Caco-2 (cell line): ENCODE results near the gene GJC1. TPM values are rescaled to one million over a fixed set of nuclear protein-coding genes. Genes with fewer than 3 reads are reported as not detected.

ENCODE experiments used
- Bru-seq: library from RNA; stranded (reverse); fragments of 400-500 nt; gene quantifications from one replicate; lab custom pipeline; 2021; lab: Mats Ljungman, UMichigan
- BruChase-seq, 2 experiments: library from RNA; stranded (reverse); fragments of 400-500 nt; gene quantifications; one replicate each; lab custom pipeline; 2021; lab: Mats Ljungman, UMichigan
- BruUV-seq: library from RNA; stranded (reverse); fragments of 400-500 nt; replicated peaks from 2 replicates; lab custom pipeline; 2021; lab: Mats Ljungman, UMichigan
- CTCF ChIA-PET: fragments of 300-600 bp; sonication (Branson Sonifier 250); formaldehyde crosslinking; loops from one replicate; lab custom pipeline; 2022; ENCODE audit warnings: antibody characterized with exemption; lab: Charles Lee
- POLR2A ChIA-PET: fragments of 300-600 bp; sonication (Branson Sonifier 250); formaldehyde crosslinking; loops from one replicate; lab custom pipeline; 2022; ENCODE audit warnings: antibody characterized with exemption; lab: Charles Lee
- DNase-seq, 2 experiments: peaks; one replicate each; pipeline versions ENCODE4 v3.0.0 to v3.0.0-alpha.2; 2020 to 2022
- H3K27me3 ChIP-seq: replicated peaks from 2 replicates; pipeline ENCODE4 v1.6.0; 2011; ENCODE audit warnings: low read length; ENCODE audit not compliant: control insufficient read depth, insufficient read depth
- H3K36me3 ChIP-seq: 2 replicates; pipeline ENCODE4 v1.5.1; 2011; ENCODE audit warnings: low read length; ENCODE audit not compliant: control insufficient read depth, insufficient read depth
- H3K4me1 ChIP-seq: fragments of 250-450 bp; sonication (Bioruptor Pico); 2 replicates; pipeline ENCODE4 v1.5.1; 2020; ENCODE audit warnings: mild to moderate bottlenecking
- H3K4me3 ChIP-seq: 2 replicates; pipeline ENCODE4 v1.5.1; 2011; ENCODE audit warnings: low read depth, mild to moderate bottlenecking, control low read depth, low read length
- H3K9me3 ChIP-seq: fragments of 250-450 bp; sonication (Bioruptor Pico); 2 replicates; pipeline ENCODE4 v1.5.1; 2020; ENCODE audit warnings: mild to moderate bottlenecking, moderate library complexity
- H3K27ac Mint-ChIP-seq: one replicate; pipeline ENCODE4 v1.8.0; 2022; ENCODE audit warnings: mixed read lengths; ENCODE audit not compliant: unreplicated experiment
- H3K27me3 Mint-ChIP-seq: one replicate; pipeline ENCODE4 v1.8.0; 2022; ENCODE audit warnings: mixed read lengths; ENCODE audit not compliant: insufficient read depth, unreplicated experiment
- H3K36me3 Mint-ChIP-seq: one replicate; pipeline ENCODE4 v1.8.0; 2022; ENCODE audit warnings: mild to moderate bottlenecking, mixed read lengths; ENCODE audit not compliant: insufficient read depth, unreplicated experiment
- H3K4me1 Mint-ChIP-seq: one replicate; pipeline ENCODE4 v1.8.0; 2022; ENCODE audit warnings: low read depth, mixed read lengths; ENCODE audit not compliant: unreplicated experiment
- H3K4me3 Mint-ChIP-seq: one replicate; pipeline ENCODE4 v1.8.0; 2022; ENCODE audit warnings: mild to moderate bottlenecking, moderate library complexity, mixed read lengths; ENCODE audit not compliant: unreplicated experiment
- H3K9me3 Mint-ChIP-seq: one replicate; pipeline ENCODE4 v1.8.0; 2022; ENCODE audit warnings: mixed read lengths; ENCODE audit not compliant: unreplicated experiment
- intact Hi-C: fragments of 100-400 bp; cut with micrococcal nuclease; formaldehyde crosslinking; loops from one replicate; pipeline ENCODE4 v1.10.0; 2022; ENCODE audit not compliant: unreplicated experiment
- long read RNA-seq: library from polyadenylated mRNA; stranded (forward); transcript quantifications from one replicate; pipeline ENCODE4 v2.0.0, GENCODE V29; 2022
- total RNA-seq: library from RNA; stranded (reverse); gene quantifications from 2 replicates; pipeline ENCODE4 v1.2.3, GENCODE V29; 2022
- TF ChIP-seq, protein P1 (sequence below), 2 experiments: fragments of 200-600 bp in 1 of 2; IDR thresholded peaks; 1 replicate in 1 of 2; 2 replicates in 1 of 2; pipeline versions ENCODE4 v1.5.1 to v1.8.0; 2011 to 2022; ENCODE audit warnings: antibody characterized with exemption in 1 of 2, control low read depth in 1 of 2, inconsistent platforms in 1 of 2, low read depth in 1 of 2, low read length in 1 of 2, mild to moderate bottlenecking in 1 of 2, moderate library complexity in 1 of 2; ENCODE audit not compliant: insufficient read depth in 1 of 2, severe bottlenecking in 1 of 2, unreplicated experiment in 1 of 2

GJC1 gene
- total RNA-seq (33.5 and 34.6 TPM in 2 replicates), Bru-seq, nascent RNA (percentile 67 among the genes with signal in this experiment), BruChase-seq, experiment 1, labeled RNA remaining after a 2-hour chase (percentile 87 among the genes with signal in this experiment), BruChase-seq, experiment 2, labeled RNA remaining after a 6-hour chase (percentile 77 among the genes with signal in this experiment)
- long read RNA-seq, full-length matches to known transcripts: 8 of 17 reads
- long read RNA-seq, partial matches to known transcripts: 3 of 17 reads
- long read RNA-seq, other reads (novel, unspliced or antisense): 6 of 17 reads

DNA sequence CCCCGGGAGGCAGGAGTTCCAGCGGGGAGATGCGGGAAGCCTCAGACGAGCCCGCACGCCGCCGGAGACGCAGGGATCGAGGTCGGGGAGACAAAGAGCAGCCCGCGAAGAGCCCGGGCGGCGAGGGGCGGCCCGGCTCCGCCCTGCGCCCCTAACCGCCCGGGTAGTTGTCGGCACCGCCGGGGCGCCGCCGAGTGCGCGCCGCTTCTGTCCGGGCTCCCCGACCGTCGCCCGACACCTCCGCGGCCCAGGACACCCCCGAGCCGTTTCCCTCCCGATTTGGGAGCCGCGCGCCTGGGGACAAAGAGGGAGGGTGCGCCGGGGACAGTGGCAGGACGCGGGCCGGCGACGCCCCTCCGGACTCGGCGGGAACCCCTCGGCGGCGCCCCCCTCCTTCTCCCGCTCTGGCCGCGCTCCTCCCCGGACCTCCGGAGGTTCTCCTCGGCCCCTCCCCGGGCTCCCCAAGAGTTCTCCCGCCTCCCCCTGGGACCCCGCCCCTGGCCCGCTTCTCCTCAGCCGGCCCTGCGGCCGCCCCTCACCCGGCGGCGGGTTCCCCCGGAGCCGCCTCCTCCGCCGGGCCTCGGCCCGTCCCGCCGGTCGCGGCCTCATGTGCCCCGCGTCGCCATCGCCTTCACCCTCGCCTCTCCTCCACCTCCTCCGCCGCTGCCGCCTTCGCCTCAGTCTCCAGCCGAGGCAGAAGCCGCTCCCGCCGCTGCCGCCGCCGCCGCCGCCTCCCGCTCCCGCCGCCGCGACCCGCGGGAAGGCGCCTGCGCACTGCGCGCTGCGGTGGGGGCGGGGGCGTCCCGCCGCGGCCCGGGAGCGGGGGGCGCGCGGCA lies at the start of gene GJC1:
TSS of gene GJC1 (minus strand) at position 765 of the 836 bp plus-strand sequence. CDS start 24,470 bp downstream, outside the sequence.
- ChIA-PET POLR2A (no interaction called here), CTCF (interaction anchor here (0.5 to 1.1 kb wide), 2 partner anchors 60 to 306 kb away, joined by 3 read pairs; partner anchors contain the start of gene ACBD4)
- no peaks in the 10 kb centered on the region for H3K36me3 ChIP-seq
- peak; percentile 58 to 65 for DNase-seq
- no peaks in the 10 kb centered on the region for H3K9me3 ChIP-seq
- TF ChIP-seq, protein P1, sequence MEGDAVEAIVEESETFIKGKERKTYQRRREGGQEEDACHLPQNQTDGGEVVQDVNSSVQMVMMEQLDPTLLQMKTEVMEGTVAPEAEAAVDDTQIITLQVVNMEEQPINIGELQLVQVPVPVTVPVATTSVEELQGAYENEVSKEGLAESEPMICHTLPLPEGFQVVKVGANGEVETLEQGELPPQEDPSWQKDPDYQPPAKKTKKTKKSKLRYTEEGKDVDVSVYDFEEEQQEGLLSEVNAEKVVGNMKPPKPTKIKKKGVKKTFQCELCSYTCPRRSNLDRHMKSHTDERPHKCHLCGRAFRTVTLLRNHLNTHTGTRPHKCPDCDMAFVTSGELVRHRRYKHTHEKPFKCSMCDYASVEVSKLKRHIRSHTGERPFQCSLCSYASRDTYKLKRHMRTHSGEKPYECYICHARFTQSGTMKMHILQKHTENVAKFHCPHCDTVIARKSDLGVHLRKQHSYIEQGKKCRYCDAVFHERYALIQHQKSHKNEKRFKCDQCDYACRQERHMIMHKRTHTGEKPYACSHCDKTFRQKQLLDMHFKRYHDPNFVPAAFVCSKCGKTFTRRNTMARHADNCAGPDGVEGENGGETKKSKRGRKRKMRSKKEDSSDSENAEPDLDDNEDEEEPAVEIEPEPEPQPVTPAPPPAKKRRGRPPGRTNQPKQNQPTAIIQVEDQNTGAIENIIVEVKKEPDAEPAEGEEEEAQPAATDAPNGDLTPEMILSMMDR (IDR thresholded peaks at IDR 0.05; ENCODE audit: insufficient read depth in 1 of 2, low read depth in 1 of 2, low read length in 1 of 2, severe bottlenecking in 1 of 2, unreplicated experiment in 1 of 2): no peak
- no peaks in the 10 kb centered on the region for H3K27me3 ChIP-seq
- H3K9me3 Mint-ChIP-seq: no peaks in the 10 kb centered on the region
- peaks cover 5% of the 10 kb centered on the region for H3K36me3 Mint-ChIP-seq
- intact Hi-C loops: loop anchor here (1.0 kb wide), 1 partner anchor 54 kb away; no protein-coding TSS in a partner anchor
- BruUV-seq: no TSS peak
- peaks cover 8% of the 10 kb centered on the region for H3K4me1 Mint-ChIP-seq
- H3K4me1 ChIP-seq: peaks cover 28% of the 10 kb centered on the region
- H3K4me3 Mint-ChIP-seq: peak within 1 kb of the TSS; percentile 87
- peak within 1 kb of the TSS; percentile 82 for H3K4me3 ChIP-seq
- H3K27ac Mint-ChIP-seq: peak within 1 kb of the TSS; percentile 70
- H3K27me3 Mint-ChIP-seq: no peaks in the 10 kb centered on the region

GRCh38 chr17:44879376-44879775 lies 49.3 kb upstream of the GJC1 start:
- no peak overlapping the region for H3K4me3 ChIP-seq
- no peaks in the 10 kb centered on the region for H3K4me1 ChIP-seq
- no peak for DNase-seq
- Mint-ChIP-seq H3K4me1 (no peaks in the 10 kb centered on the region), H3K36me3 (peaks cover 83% of the 10 kb centered on the region), H3K27me3 (no peaks in the 10 kb centered on the region), H3K27ac (no peak overlapping the region), H3K4me3 (no peak overlapping the region), H3K9me3 (no peaks in the 10 kb centered on the region)
- no TSS peak for BruUV-seq
- CTCF ChIA-PET: interaction anchor here (0.7 to 1.6 kb wide), 7 partner anchors 10 to 120 kb away, joined by 3 to 11 read pairs (median 5); partner anchors contain the start of gene EFTUD2
- TF ChIP-seq, protein P1 (IDR thresholded peaks at IDR 0.05; ENCODE audit: insufficient read depth in 1 of 2, low read depth in 1 of 2, low read length in 1 of 2, severe bottlenecking in 1 of 2, unreplicated experiment in 1 of 2): no peak
- H3K36me3 ChIP-seq: no peaks in the 10 kb centered on the region; the same call in none of the 2 replicates
- POLR2A ChIA-PET: no interaction called here
- intact Hi-C loops: no loop called here
- no peaks in the 10 kb centered on the region for H3K9me3 ChIP-seq
- no peaks in the 10 kb centered on the region for H3K27me3 ChIP-seq
